HG03095 (cell line): Measurements from ENCODE around the gene RFC5.
A peak's percentile ranks its signal among the peaks of the same experiment; 100 is the strongest.
"Not testable (repeated sequence)": the region's sequence is repeated elsewhere in the genome, so short reads cannot be mapped to it uniquely, and the experiment has no call there.

Source experiments
- ATAC-seq: cut with Tn5 transposase; IDR thresholded peaks from one replicate; pipeline ENCODE4 v1.9.1; 2021; ENCODE audit warnings: moderate library complexity; ENCODE audit not compliant: unreplicated experiment

RFC5 gene

GRCh38 chr12:118016424-118017264, at the start of gene RFC5:
Gene RFC5 (plus strand): TSS chr12:118016703. CDS start chr12:118016828, 125 bp downstream.
- ATAC-seq = peak; percentile 98

GRCh38 chr12:117967043-117967442, 49.5 kb upstream of the RFC5 start:
- no peak for ATAC-seq

GRCh38 chr12:117967512-117967911, 49.0 kb upstream of the RFC5 start:
- ATAC-seq = no peak

- no peak for ATAC-seq
Observed at GRCh38 chr12:117968151-117968789, 48.2 kb upstream of the RFC5 start.

GRCh38 chr12:117968826-117969659, 47.5 kb upstream of the RFC5 start, which contains the start of gene KSR2:
Gene KSR2 (minus strand): TSS chr12:117968990. CDS start chr12:117968255, 735 bp downstream.
- peak; percentile 73 for ATAC-seq

GRCh38 chr12:117970334-117970733, 46.2 kb upstream of the RFC5 start:
- no peak for ATAC-seq

- ATAC-seq = no peak
Observed at GRCh38 chr12:117972301-117972700, 44.2 kb upstream of the RFC5 start.

GRCh38 chr12:117975006-117975405, 41.5 kb upstream of the RFC5 start:
- ATAC-seq = no peak

GRCh38 chr12:117977373-117977772, 39.1 kb upstream of the RFC5 start:
- no peak for ATAC-seq

GRCh38 chr12:117980616-117981015, 35.9 kb upstream of the RFC5 start:
- ATAC-seq = no peak

GRCh38 chr12:117981267-117981666, 35.2 kb upstream of the RFC5 start:
- ATAC-seq = no peak

GRCh38 chr12:117985182-117985581, 31.3 kb upstream of the RFC5 start:
- ATAC-seq = no peak

GRCh38 chr12:117986705-117987469, 29.6 kb upstream of the RFC5 start:
- ATAC-seq = no peak

- no peak for ATAC-seq
Observed at GRCh38 chr12:117994551-117995438, 21.7 kb upstream of the RFC5 start.

- no peak for ATAC-seq
Observed at GRCh38 chr12:117998719-117999118, 17.8 kb upstream of the RFC5 start.

GRCh38 chr12:117999806-118000205, 16.7 kb upstream of the RFC5 start:
- not testable (repeated sequence) for ATAC-seq

GRCh38 chr12:118010903-118011302, 5.6 kb upstream of the RFC5 start:
- ATAC-seq = no peak

- no peak for ATAC-seq
Observed at GRCh38 chr12:118011377-118011776, 5.1 kb upstream of the RFC5 start.

- no peak for ATAC-seq
Observed at GRCh38 chr12:118011961-118012360, 4.5 kb upstream of the RFC5 start.

- ATAC-seq = no peak
Observed at GRCh38 chr12:118013283-118013682, 3.2 kb upstream of the RFC5 start.
